Tongue (tissue), 2 donors: ENCODE results near the gene CASKIN2. TPM values are rescaled to one million over a fixed set of nuclear protein-coding genes. Genes with fewer than 3 reads are reported as not detected.
"Not testable (repeated sequence)": the region's sequence is repeated elsewhere in the genome, so short reads cannot be mapped to it uniquely, and the experiment has no call there.

Experiments
- DNase-seq: peaks from one replicate; pipeline ENCODE4 v3.0.0-alpha.2; 2015
- total RNA-seq: library from RNA; depleted of rRNA; stranded (reverse); fragments of >200 nt; gene quantifications from one replicate; pipeline ENCODE4 v1.2.3, GENCODE V29; 2014

CASKIN2 gene
- total RNA-seq, 1 donor from 2014 or later, result 22.4 TPM

DNA sequence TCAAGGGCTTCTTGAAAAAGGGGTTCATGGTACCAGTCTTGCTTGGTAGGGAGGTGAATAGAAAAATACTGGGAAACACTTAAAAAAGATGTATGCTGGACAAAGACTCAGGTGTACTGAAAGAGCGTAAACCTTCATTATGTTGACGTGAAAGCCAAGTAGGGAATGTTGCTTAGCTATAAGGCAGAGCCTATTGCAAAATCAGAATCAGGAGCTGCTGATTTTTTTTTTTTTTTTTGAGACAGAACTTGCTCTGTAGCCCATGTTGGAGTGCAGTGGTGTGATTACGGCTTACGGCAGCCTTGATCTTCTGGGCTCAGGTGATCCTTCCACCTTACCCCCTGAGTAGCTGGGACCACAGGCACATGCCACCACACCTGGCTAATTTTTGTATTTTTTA lies 55.0 kb downstream of the CASKIN2 start:
- DNase-seq, result no peak

DNA sequence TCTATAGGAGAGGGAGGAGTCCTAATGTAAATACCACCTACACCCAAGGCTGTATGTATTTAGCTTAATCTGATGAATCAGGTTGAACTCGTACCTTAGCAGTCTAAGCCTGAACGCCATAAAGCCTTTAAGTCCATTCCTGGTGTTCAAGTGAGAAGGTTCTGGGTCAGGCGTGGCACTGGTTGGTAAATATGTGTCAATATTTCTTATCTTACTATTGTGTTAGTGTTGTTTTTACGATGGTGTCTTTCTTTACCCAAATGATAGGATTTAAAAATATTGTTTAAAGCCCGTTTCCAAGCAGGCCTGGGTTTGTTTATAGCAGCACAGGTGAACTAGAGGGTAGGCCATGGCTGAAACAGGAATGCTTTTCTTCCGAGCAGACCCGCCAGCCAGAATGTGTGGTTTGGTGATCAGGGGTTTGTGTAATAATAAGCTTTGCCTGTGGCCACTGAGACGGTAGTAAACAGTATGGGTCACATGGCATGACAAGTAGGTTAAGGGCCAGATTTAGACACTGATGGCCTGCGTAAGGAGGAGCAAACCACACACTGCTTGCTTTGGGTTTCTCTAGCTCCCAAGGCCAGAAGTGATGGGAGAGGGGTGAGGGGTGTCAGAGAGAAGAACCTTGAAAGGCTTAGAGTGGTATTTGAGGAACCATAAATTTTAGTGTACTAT lies 55.6 kb downstream of the CASKIN2 start:
- peak; percentile 52 for DNase-seq

DNA sequence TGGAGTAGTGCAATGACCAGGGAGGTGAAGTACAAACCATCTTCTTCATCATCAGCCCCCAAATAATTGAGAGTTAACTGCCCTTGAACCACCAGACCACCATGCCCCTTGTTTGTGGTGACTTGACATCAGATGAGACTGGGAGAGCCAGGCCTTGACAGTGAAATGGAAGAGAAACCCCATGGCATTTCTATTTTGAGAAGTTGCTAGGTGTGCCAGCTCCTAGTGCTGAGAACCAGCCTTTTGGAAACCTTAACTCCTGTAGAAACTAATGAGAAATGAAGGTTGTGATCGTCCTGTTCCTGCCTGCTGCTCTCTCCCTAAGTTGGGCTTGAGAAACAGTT lies 56.1 kb downstream of the CASKIN2 start:
- no peak for DNase-seq

DNA sequence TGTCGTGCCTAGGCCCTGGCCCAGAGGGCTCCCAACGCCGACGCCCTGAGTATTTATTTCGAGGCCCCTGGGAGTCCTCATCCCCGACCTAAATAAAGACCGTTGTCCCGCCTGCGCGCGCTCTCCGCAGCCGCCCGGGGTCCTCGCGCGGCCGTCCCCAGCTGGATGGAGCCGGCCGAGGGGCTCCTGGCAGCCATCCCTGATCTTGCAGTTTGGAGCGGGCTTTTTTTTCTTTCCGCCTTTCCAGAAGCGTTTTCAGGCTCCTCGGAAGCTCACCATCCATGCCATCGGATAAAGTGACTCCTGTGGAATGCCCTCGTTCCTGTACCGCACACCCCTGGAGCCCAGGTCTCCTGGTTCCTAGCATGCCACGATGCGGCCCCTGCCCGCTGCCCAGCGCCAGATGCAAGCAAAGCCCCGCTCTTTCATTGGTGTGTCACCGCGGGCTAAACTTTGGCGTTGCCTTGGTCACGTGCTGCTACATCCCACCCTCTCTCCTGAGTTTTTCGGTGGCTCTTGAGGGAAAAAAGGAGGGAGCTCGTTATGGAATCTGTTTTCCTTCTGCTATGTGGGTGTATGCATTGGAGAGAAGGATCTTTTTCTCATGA lies 58.2 kb downstream of the CASKIN2 start:
- peak; percentile 81 for DNase-seq

DNA sequence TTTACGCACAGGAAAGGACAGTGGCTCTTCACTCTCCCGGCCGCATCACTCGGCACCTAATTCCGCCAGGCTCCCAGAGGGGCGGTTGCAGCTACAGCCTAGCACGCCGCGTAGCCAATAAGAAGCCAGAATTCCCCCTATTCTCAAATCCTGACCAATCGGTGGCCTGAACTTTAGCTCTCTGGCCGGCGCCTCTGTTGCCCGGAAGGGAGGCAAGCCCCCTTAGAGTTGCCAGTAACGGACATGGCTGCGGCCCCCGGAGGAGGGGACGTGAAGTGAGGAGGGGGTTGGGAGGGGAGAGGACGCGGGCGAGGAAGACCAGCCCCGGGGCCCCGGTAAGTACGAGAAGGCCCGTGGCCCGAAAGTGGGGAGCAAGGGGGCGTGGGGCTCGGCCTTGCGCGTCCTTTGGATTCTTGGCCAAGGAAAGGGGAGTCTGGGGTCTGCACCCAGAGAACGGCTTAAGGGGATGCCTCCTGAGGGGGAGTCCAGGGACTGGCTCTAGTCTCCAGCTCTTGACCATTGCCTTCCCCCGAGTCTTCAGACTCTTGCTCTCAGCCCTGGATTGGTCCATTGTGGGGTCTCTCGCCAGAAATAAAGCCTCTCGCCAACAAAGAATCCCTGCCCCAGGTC lies 58.8 kb downstream of the CASKIN2 start, which contains the start of gene TMEM94:
Gene TMEM94 (plus strand): TSS at position 219 of the 630 bp plus-strand sequence. CDS start 15,271 bp downstream, outside the sequence.
- DNase-seq, result peak; percentile 99

DNA sequence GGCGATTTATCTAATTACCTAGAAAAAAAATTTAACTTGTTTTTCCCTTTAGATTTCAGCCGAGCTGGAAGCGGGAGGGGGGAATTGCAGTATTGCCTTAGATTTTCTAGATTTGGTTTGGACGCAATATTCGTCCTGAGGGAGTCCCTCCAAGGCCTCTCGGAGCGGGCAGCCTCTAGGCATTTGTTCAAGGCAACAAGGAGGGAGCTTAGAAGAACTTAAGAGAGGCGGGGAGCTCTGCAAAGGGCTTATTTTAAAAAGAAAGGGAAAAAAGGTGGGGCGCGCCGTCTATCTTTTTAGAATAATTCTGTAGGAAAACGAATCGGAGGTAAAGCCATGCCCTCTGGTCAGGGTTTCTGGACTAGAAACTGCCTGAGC lies 59.3 kb downstream of the CASKIN2 start:
- no peak for DNase-seq

DNA sequence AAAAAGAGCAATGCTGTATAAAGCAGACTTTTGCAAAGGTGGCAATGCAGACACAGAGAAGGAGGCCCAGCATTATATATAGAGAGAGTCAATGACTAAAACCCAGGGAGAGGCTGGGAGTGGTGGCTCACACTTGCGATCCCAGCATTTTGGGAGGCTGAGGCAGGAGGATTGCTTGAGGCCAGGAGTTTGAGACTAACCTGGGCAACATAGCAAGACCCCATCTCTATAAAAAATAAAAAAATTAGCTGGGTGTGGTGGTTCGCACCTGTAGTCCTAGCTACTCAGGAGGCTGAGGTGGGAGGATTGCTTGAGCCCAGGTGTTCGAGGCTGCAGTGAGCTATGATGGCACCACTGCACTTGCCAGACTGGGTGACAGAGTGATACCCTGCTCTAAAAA lies 60.7 kb downstream of the CASKIN2 start:
- not testable (repeated sequence) for DNase-seq

DNA sequence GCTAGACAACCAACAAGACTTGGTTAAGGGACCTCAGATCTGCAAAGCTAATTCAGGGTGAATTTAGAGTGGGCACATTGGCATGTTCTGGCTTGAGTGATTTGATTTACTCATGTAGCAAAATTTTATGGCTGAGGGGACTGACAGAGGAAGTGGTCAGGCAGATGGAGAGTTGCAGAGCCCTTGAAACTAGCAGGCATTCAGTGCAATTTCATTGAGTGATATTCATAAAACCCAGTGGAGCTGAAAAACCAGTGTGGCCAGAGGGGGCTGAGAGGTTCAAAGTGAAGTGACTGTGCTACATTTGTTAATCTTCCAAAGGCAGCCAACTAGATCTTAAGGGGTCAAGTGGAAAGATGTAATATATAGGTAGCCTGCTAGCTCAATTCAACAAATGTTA lies 61.1 kb downstream of the CASKIN2 start:
- DNase-seq, result no peak

DNA sequence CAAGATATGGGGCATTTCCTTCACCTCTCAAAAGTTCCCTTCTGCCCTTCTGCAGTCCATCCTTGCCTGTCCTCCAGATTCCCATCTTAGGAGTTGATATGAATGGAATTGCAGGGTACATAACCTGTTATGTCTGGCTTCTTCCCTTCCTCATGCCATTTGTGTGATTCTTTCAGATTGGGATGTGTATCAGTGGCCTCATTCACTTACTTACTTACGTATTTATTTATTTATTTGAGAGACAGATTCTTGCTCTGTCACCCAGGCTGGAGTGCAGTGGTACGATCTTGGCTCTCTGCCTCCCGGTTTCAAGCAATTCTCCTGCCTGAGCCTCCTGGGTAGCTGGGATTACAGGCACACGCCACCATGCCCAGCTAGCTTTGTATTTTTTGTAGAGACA lies 65.1 kb downstream of the CASKIN2 start:
- DNase-seq, result no peak

Other genes starting within 250 kb of the CASKIN2 start
- gene MIF4GD, start 244.3 kb downstream of the CASKIN2 start, total RNA-seq, result 9.1 TPM
- 4.9 TPM for gene SLC25A19, start 226.1 kb downstream of the CASKIN2 start, total RNA-seq
- gene GRB2, start 109.9 kb downstream of the CASKIN2 start, total RNA-seq, result 99.6 TPM
- gene TMEM94, start 58.9 kb downstream of the CASKIN2 start, total RNA-seq, result 72.3 TPM
- 22.9 TPM for gene TSEN54, start 991 bp upstream of the CASKIN2 start, total RNA-seq
- 19.9 TPM for gene LLGL2, start 10.2 kb upstream of the CASKIN2 start, total RNA-seq
- gene MYO15B, start 72.3 kb upstream of the CASKIN2 start, total RNA-seq, result 63.4 TPM
- gene SMIM5, start 117.9 kb upstream of the CASKIN2 start, total RNA-seq, result 5.9 TPM
- 21.5 TPM for gene RECQL5, start 151.6 kb upstream of the CASKIN2 start, total RNA-seq
- gene SAP30BP, start 151.8 kb upstream of the CASKIN2 start, total RNA-seq, result 57.0 TPM
- 48.2 TPM for gene ITGB4, start 205.9 kb upstream of the CASKIN2 start, total RNA-seq
- gene GALK1, start 249.7 kb upstream of the CASKIN2 start, total RNA-seq, result 17.6 TPM